ENCODE data around the gene SLITRK4. TPM values are rescaled to one million over a fixed set of nuclear protein-coding genes. Genes with fewer than 3 reads are reported as not detected.

SLITRK4 gene
- total RNA-seq, 2 experiments from 2014 or later: not detected

Other genes starting within 250 kb of the SLITRK4 start
- gene SPANXN3, start 118.6 kb downstream of the SLITRK4 start, total RNA-seq: not detected
- gene SPANXN2, start 84.7 kb upstream of the SLITRK4 start, total RNA-seq: not detected
- not detected for gene UBE2NL, start 248.0 kb upstream of the SLITRK4 start, total RNA-seq